Gastrocnemius medialis (tissue), 4 donors: ENCODE measurements around the gene OR52K1.

Source experiments
- CTCF ChIP-seq, 5 experiments: fragments of 450-650 bp in 3 of 5; fragments of 200-600 bp in 2 of 5; sonication (generic) in 2 of 5; IDR thresholded peaks in 4 of 5; conservative IDR thresholded peaks in 1 of 5; 1 replicate in 4 of 5; 2 replicates in 1 of 5; pipeline ENCODE4 v1.5.1; 2016 to 2019; ENCODE audit warnings: antibody characterized with exemption in 5 of 5, mild to moderate bottlenecking in 3 of 5, moderate library complexity in 3 of 5
- POLR2A ChIP-seq, 2 donors: fragments of 450-650 bp; IDR thresholded peaks; one replicate each; pipeline ENCODE4 v1.6.1; 2017; ENCODE audit warnings: antibody characterized with exemption in 2 of 2, mild to moderate bottlenecking in 2 of 2, moderate library complexity in 2 of 2

GRCh38 chr11:4460151-4460550, 22.3 kb upstream of the OR52K1 start:
- TF ChIP-seq POLR2A (IDR thresholded peaks at IDR 0.05) (no peak), CTCF (IDR thresholded peaks at IDR 0.05 in 4 of 5, conservative IDR thresholded peaks at IDR 0.05 in 1 of 5) (no peak)
